Measurements from ENCODE around the gene RNU2-63P. TPM values are rescaled to one million over a fixed set of nuclear protein-coding genes. Genes with fewer than 3 reads are reported as not detected.

The RNU2-63P gene
- polyA plus RNA-seq, 1 of the 3 experiments (the other 2 are of a cell fraction): not detected

DNA sequence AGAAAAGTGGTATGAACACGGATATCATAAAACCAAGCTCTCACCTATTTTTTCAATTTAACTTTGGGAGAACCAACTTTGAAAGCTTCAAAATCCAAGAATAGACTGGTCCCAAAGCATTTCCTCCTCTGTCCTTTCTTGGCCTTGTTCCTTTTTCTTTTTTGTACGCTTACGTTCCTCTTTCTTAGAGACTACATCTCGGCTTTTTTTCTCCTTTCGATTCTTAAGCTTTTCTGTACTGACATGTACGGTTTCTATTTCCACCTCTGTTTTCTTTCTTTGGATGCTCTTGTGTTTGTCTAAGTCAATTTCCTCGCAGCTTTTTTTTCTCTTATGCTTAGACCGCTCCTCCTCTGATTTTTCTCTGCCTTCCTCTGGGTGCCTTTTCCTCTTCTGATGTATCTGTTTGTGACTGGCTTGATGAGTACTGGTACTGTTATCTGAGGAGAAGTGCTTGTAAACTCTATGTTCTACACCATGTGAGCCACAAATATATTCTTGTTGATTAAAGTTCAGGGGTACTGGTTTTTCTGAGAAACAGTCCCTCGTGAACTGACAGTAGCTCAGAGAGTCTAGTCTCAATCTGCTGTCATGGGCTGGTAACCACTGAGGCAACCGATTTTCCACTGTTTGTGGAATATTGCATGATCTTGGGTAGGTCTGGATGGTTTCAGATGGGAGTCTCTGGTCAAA is 11.5 kb upstream of the RNU2-63P start (continued):
- TF ChIP-seq, protein P1, sequence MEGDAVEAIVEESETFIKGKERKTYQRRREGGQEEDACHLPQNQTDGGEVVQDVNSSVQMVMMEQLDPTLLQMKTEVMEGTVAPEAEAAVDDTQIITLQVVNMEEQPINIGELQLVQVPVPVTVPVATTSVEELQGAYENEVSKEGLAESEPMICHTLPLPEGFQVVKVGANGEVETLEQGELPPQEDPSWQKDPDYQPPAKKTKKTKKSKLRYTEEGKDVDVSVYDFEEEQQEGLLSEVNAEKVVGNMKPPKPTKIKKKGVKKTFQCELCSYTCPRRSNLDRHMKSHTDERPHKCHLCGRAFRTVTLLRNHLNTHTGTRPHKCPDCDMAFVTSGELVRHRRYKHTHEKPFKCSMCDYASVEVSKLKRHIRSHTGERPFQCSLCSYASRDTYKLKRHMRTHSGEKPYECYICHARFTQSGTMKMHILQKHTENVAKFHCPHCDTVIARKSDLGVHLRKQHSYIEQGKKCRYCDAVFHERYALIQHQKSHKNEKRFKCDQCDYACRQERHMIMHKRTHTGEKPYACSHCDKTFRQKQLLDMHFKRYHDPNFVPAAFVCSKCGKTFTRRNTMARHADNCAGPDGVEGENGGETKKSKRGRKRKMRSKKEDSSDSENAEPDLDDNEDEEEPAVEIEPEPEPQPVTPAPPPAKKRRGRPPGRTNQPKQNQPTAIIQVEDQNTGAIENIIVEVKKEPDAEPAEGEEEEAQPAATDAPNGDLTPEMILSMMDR (IDR thresholded peaks at IDR 0.05): no peak
- TF ChIP-seq TCF12 (IDR thresholded peaks at IDR 0.05): no peak

DNA sequence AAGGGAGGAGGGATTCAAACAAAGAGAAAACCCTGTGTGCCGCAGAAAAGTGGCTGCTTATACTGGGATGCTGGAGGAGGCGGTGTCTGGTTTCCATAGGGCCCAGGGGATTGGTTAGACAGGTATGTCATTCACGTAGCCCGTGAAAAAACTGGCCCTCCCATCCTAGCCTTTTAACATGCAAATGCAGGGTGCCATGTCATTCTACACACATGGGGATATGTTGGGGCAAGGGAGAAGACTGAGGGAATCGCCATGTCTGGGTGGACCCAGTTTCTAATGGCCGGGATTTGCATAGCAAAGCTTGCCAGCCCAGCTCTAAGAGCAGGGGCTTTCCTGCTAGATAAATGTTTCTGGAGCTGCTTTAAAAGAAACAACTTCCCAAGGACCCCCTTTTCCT is 8.2 kb upstream of the RNU2-63P start:
- H4K20me1 ChIP-seq (ENCODE audit: insufficient read depth): no peaks in the 10 kb centered on the region
- no peaks in the 10 kb centered on the region for H3K9me3 ChIP-seq
- 94% methylated on average over 5 of the region's 6 CpGs for WGBS (ENCODE audit: low lambda C conversion rate)
- no peaks in the 10 kb centered on the region for H3K9me2 ChIP-seq
- peaks cover 6% of the 10 kb centered on the region for H3F3A ChIP-seq (replicated peaks; ENCODE audit: insufficient read depth)
- peaks cover 26% of the 10 kb centered on the region in 2 experiments for H3K36me3 ChIP-seq (replicated peaks in 1 of 2; ENCODE audit: control insufficient read depth in 1 of 2, insufficient read depth in 2 of 2, low read length in 1 of 2)
- no peak overlapping the region for H3K27ac ChIP-seq (ENCODE audit: low read depth in 2 of 2, low read length in 1 of 2)
- no peak overlapping the region for H2AFZ ChIP-seq (ENCODE audit: low read depth)
- no peak overlapping the region for H3K9ac ChIP-seq
- CTCF ChIA-PET: interaction anchor here (1.1 kb wide), 1 partner anchor 36 kb away, joined by 5 read pairs; no protein-coding TSS in a partner anchor
- H3K4me2 ChIP-seq: no peak overlapping the region
- no peaks in the 10 kb centered on the region for H3K79me2 ChIP-seq (ENCODE audit: insufficient read depth)
- POLR2A ChIA-PET: no interaction called here
- H3K4me1 ChIP-seq (ENCODE audit: control insufficient read depth in 1 of 2, insufficient read depth in 2 of 2, low read depth in 1 of 2, low read length in 1 of 2): no peaks in the 10 kb centered on the region
- H3K27me3 ChIP-seq (ENCODE audit: insufficient read depth): no peaks in the 10 kb centered on the region
- H3K4me3 ChIP-seq (ENCODE audit: low read depth in 2 of 2, low read length in 1 of 2): no peak overlapping the region
- no peak for DNase-seq
- no peak for TF ChIP-seq JUND (IDR thresholded peaks at IDR 0.05)

DNA sequence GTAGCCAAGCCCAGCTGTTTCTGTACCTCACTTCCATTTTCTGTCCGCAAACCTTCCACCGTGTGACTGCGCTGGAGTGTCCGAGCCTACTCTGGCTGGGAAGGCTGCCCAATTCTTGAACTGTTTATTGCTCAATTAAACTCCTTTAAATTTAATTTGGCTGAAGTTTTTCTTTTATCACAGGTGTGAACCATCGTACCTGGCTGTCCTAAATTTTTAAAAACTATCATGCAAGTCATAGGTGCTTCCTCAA is 6.2 kb upstream of the RNU2-63P start:
- H3F3A ChIP-seq (replicated peaks; ENCODE audit: insufficient read depth): peaks cover 4% of the 10 kb centered on the region
- 100% methylated on average over 5 of the region's 5 CpGs for WGBS (ENCODE audit: low lambda C conversion rate)
- no peak overlapping the region for H3K27ac ChIP-seq (ENCODE audit: low read depth in 2 of 2, low read length in 1 of 2)
- no peaks in the 10 kb centered on the region for H3K79me2 ChIP-seq (ENCODE audit: insufficient read depth)
- POLR2A ChIA-PET: no interaction called here
- H3K27me3 ChIP-seq (ENCODE audit: insufficient read depth): no peaks in the 10 kb centered on the region
- no peaks in the 10 kb centered on the region for H3K9me2 ChIP-seq
- no peak overlapping the region for H3K4me3 ChIP-seq (ENCODE audit: low read depth in 2 of 2, low read length in 1 of 2)
- CTCF ChIA-PET: no interaction called here
- no peaks in the 10 kb centered on the region for H4K20me1 ChIP-seq (ENCODE audit: insufficient read depth)
- no peak overlapping the region for H3K9ac ChIP-seq
- H3K4me1 ChIP-seq (ENCODE audit: control insufficient read depth in 1 of 2, insufficient read depth in 2 of 2, low read depth in 1 of 2, low read length in 1 of 2): peaks cover 0 to under 1% of the 10 kb centered on the region in 2 experiments; a peak in 1 of 4 replicates
- H3K36me3 ChIP-seq (replicated peaks in 1 of 2; ENCODE audit: control insufficient read depth in 1 of 2, insufficient read depth in 2 of 2, low read length in 1 of 2): peaks cover 9 to 10% of the 10 kb centered on the region in 2 experiments
- H3K9me3 ChIP-seq: no peaks in the 10 kb centered on the region
- no peak overlapping the region for H2AFZ ChIP-seq (ENCODE audit: low read depth)
- no peak for DNase-seq
- no peak overlapping the region for H3K4me2 ChIP-seq
- no peak for TF ChIP-seq FOSL2 (IDR thresholded peaks at IDR 0.05; ENCODE audit: borderline replicate concordance, low read depth)
- TF ChIP-seq TAF1 (IDR thresholded peaks at IDR 0.05; ENCODE audit: borderline replicate concordance, low read depth, low read length): no peak
- TF ChIP-seq RAD21 (IDR thresholded peaks at IDR 0.05; ENCODE audit: low read length): no peak
- no peak for TF ChIP-seq RCOR1 (IDR thresholded peaks at IDR 0.05; ENCODE audit: low read length)
- TF ChIP-seq, protein P2, sequence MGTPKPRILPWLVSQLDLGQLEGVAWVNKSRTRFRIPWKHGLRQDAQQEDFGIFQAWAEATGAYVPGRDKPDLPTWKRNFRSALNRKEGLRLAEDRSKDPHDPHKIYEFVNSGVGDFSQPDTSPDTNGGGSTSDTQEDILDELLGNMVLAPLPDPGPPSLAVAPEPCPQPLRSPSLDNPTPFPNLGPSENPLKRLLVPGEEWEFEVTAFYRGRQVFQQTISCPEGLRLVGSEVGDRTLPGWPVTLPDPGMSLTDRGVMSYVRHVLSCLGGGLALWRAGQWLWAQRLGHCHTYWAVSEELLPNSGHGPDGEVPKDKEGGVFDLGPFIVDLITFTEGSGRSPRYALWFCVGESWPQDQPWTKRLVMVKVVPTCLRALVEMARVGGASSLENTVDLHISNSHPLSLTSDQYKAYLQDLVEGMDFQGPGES (IDR thresholded peaks at IDR 0.05; ENCODE audit: low read depth, low read length): no peak
- no peak for TF ChIP-seq RXRA (IDR thresholded peaks at IDR 0.05; ENCODE audit: borderline replicate concordance, low read depth)
- TF ChIP-seq MXI1 (IDR thresholded peaks at IDR 0.05; ENCODE audit: low read depth, low read length): no peak
- TF ChIP-seq, protein P1 (IDR thresholded peaks at IDR 0.05): no peak
- TF ChIP-seq, protein P3, sequence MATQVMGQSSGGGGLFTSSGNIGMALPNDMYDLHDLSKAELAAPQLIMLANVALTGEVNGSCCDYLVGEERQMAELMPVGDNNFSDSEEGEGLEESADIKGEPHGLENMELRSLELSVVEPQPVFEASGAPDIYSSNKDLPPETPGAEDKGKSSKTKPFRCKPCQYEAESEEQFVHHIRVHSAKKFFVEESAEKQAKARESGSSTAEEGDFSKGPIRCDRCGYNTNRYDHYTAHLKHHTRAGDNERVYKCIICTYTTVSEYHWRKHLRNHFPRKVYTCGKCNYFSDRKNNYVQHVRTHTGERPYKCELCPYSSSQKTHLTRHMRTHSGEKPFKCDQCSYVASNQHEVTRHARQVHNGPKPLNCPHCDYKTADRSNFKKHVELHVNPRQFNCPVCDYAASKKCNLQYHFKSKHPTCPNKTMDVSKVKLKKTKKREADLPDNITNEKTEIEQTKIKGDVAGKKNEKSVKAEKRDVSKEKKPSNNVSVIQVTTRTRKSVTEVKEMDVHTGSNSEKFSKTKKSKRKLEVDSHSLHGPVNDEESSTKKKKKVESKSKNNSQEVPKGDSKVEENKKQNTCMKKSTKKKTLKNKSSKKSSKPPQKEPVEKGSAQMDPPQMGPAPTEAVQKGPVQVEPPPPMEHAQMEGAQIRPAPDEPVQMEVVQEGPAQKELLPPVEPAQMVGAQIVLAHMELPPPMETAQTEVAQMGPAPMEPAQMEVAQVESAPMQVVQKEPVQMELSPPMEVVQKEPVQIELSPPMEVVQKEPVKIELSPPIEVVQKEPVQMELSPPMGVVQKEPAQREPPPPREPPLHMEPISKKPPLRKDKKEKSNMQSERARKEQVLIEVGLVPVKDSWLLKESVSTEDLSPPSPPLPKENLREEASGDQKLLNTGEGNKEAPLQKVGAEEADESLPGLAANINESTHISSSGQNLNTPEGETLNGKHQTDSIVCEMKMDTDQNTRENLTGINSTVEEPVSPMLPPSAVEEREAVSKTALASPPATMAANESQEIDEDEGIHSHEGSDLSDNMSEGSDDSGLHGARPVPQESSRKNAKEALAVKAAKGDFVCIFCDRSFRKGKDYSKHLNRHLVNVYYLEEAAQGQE (IDR thresholded peaks at IDR 0.05; ENCODE audit: low read depth, low read length): no peak
- TF ChIP-seq SMC3 (IDR thresholded peaks at IDR 0.05; ENCODE audit: low read depth, low read length): no peak
- TF ChIP-seq, protein P4, sequence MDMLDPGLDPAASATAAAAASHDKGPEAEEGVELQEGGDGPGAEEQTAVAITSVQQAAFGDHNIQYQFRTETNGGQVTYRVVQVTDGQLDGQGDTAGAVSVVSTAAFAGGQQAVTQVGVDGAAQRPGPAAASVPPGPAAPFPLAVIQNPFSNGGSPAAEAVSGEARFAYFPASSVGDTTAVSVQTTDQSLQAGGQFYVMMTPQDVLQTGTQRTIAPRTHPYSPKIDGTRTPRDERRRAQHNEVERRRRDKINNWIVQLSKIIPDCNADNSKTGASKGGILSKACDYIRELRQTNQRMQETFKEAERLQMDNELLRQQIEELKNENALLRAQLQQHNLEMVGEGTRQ (IDR thresholded peaks at IDR 0.05; ENCODE audit: borderline replicate concordance, low read depth, low read length): no peak
- no peak for TF ChIP-seq JUND (IDR thresholded peaks at IDR 0.05)
- TF ChIP-seq FOXM1 (IDR thresholded peaks at IDR 0.05; ENCODE audit: low read depth): no peak

Data from SK-N-SH (cell line).